Caco-2 (cell line): ENCODE measurements around the gene PMM2. TPM values are rescaled to one million over a fixed set of nuclear protein-coding genes. Genes with fewer than 3 reads are reported as not detected.
A peak's percentile ranks its signal among the peaks of the same experiment; 100 is the strongest.
"Not testable (repeated sequence)": the region's sequence is repeated elsewhere in the genome, so short reads cannot be mapped to it uniquely, and the experiment has no call there.

Experiments used
- Bru-seq: library from RNA; stranded (reverse); fragments of 400-500 nt; gene quantifications from one replicate; lab custom pipeline; 2021; lab: Mats Ljungman, UMichigan
- BruChase-seq, 2 experiments: library from RNA; stranded (reverse); fragments of 400-500 nt; gene quantifications; one replicate each; lab custom pipeline; 2021; lab: Mats Ljungman, UMichigan
- BruUV-seq: library from RNA; stranded (reverse); fragments of 400-500 nt; replicated peaks from 2 replicates; lab custom pipeline; 2021; lab: Mats Ljungman, UMichigan
- CTCF ChIA-PET: fragments of 300-600 bp; sonication (Branson Sonifier 250); formaldehyde crosslinking; loops from one replicate; lab custom pipeline; 2022; ENCODE audit warnings: antibody characterized with exemption; lab: Charles Lee
- POLR2A ChIA-PET: fragments of 300-600 bp; sonication (Branson Sonifier 250); formaldehyde crosslinking; loops from one replicate; lab custom pipeline; 2022; ENCODE audit warnings: antibody characterized with exemption; lab: Charles Lee
- DNase-seq, 2 experiments: peaks; one replicate each; pipeline versions ENCODE4 v3.0.0 to v3.0.0-alpha.2; 2020 to 2022
- H3K27me3 ChIP-seq: replicated peaks from 2 replicates; pipeline ENCODE4 v1.6.0; 2011; ENCODE audit warnings: low read length; ENCODE audit not compliant: control insufficient read depth, insufficient read depth
- H3K36me3 ChIP-seq: 2 replicates; pipeline ENCODE4 v1.5.1; 2011; ENCODE audit warnings: low read length; ENCODE audit not compliant: control insufficient read depth, insufficient read depth
- H3K4me1 ChIP-seq: fragments of 250-450 bp; sonication (Bioruptor Pico); 2 replicates; pipeline ENCODE4 v1.5.1; 2020; ENCODE audit warnings: mild to moderate bottlenecking
- H3K4me3 ChIP-seq: 2 replicates; pipeline ENCODE4 v1.5.1; 2011; ENCODE audit warnings: low read depth, mild to moderate bottlenecking, control low read depth, low read length
- H3K9me3 ChIP-seq: fragments of 250-450 bp; sonication (Bioruptor Pico); 2 replicates; pipeline ENCODE4 v1.5.1; 2020; ENCODE audit warnings: mild to moderate bottlenecking, moderate library complexity
- H3K27ac Mint-ChIP-seq: one replicate; pipeline ENCODE4 v1.8.0; 2022; ENCODE audit warnings: mixed read lengths; ENCODE audit not compliant: unreplicated experiment
- H3K27me3 Mint-ChIP-seq: one replicate; pipeline ENCODE4 v1.8.0; 2022; ENCODE audit warnings: mixed read lengths; ENCODE audit not compliant: insufficient read depth, unreplicated experiment
- H3K36me3 Mint-ChIP-seq: one replicate; pipeline ENCODE4 v1.8.0; 2022; ENCODE audit warnings: mild to moderate bottlenecking, mixed read lengths; ENCODE audit not compliant: insufficient read depth, unreplicated experiment
- H3K4me1 Mint-ChIP-seq: one replicate; pipeline ENCODE4 v1.8.0; 2022; ENCODE audit warnings: low read depth, mixed read lengths; ENCODE audit not compliant: unreplicated experiment
- H3K4me3 Mint-ChIP-seq: one replicate; pipeline ENCODE4 v1.8.0; 2022; ENCODE audit warnings: mild to moderate bottlenecking, moderate library complexity, mixed read lengths; ENCODE audit not compliant: unreplicated experiment
- H3K9me3 Mint-ChIP-seq: one replicate; pipeline ENCODE4 v1.8.0; 2022; ENCODE audit warnings: mixed read lengths; ENCODE audit not compliant: unreplicated experiment
- CTCF ChIP-seq, 2 experiments: fragments of 200-600 bp in 1 of 2; IDR thresholded peaks; 1 replicate in 1 of 2; 2 replicates in 1 of 2; pipeline versions ENCODE4 v1.5.1 to v1.8.0; 2011 to 2022; ENCODE audit warnings: antibody characterized with exemption in 1 of 2, control low read depth in 1 of 2, inconsistent platforms in 1 of 2, low read depth in 1 of 2, low read length in 1 of 2, mild to moderate bottlenecking in 1 of 2, moderate library complexity in 1 of 2; ENCODE audit not compliant: insufficient read depth in 1 of 2, severe bottlenecking in 1 of 2, unreplicated experiment in 1 of 2
- intact Hi-C: fragments of 100-400 bp; cut with micrococcal nuclease; formaldehyde crosslinking; loops from one replicate; pipeline ENCODE4 v1.10.0; 2022; ENCODE audit not compliant: unreplicated experiment
- long read RNA-seq: library from polyadenylated mRNA; stranded (forward); transcript quantifications from one replicate; pipeline ENCODE4 v2.0.0, GENCODE V29; 2022
- total RNA-seq: library from RNA; stranded (reverse); gene quantifications from 2 replicates; pipeline ENCODE4 v1.2.3, GENCODE V29; 2022

PMM2 gene
- total RNA-seq (66.3 and 69.0 TPM in 2 replicates), Bru-seq, nascent RNA (percentile 90 among the genes with signal in this experiment), BruChase-seq, experiment 1, labeled RNA remaining after a 2-hour chase (percentile 89 among the genes with signal in this experiment), BruChase-seq, experiment 2, labeled RNA remaining after a 6-hour chase (percentile 90 among the genes with signal in this experiment)
- long read RNA-seq, full-length matches to known transcripts: 50 of 69 reads
- long read RNA-seq, partial matches to known transcripts: 3 of 69 reads
- long read RNA-seq, other reads (novel, unspliced or antisense): 16 of 69 reads

- Mint-ChIP-seq H3K4me1 (peaks cover 7% of the 10 kb centered on the region), H3K27me3 (no peaks in the 10 kb centered on the region), H3K4me3 (peak within 1 kb of the TSS; percentile 93), H3K27ac (peak within 1 kb of the TSS; percentile 94), H3K9me3 (no peaks in the 10 kb centered on the region), H3K36me3 (peaks cover 27% of the 10 kb centered on the region)
- H3K36me3 ChIP-seq: peaks cover 2% of the 10 kb centered on the region; the same call in 1 of the 2 replicates
- DNase-seq: peak; percentile 94 to 95
- CTCF ChIA-PET: interaction anchor here (0.7 to 1.2 kb wide), 2 partner anchors 83 to 211 kb away, joined by 3 to 4 read pairs; no protein-coding TSS in a partner anchor
- TF ChIP-seq CTCF (IDR thresholded peaks at IDR 0.05; ENCODE audit: insufficient read depth in 1 of 2, low read depth in 1 of 2, low read length in 1 of 2, severe bottlenecking in 1 of 2, unreplicated experiment in 1 of 2): no peak
- H3K4me3 ChIP-seq: peak within 1 kb of the TSS; percentile 96
- intact Hi-C loops: loop anchor here (2.0 to 5.0 kb wide), 4 partner anchors 45 to 225 kb away; partner anchors contain the start of gene CARHSP1
- POLR2A ChIA-PET: interaction anchor here (1.6 kb wide), 1 partner anchor 71 kb away, joined by 9 read pairs; the partner anchor contains the start of gene CARHSP1
- no peaks in the 10 kb centered on the region for H3K27me3 ChIP-seq
- H3K4me1 ChIP-seq: no peaks in the 10 kb centered on the region; the same call in 1 of the 2 replicates
- no TSS peak for BruUV-seq
- H3K9me3 ChIP-seq: no peaks in the 10 kb centered on the region
Measured at GRCh38 chr16:8797364-8798173, at the start of gene PMM2, which contains the start of gene TMEM186. TSS of gene PMM2 (plus strand) at chr16:8797839. CDS start at chr16:8797883, 44 bp downstream. TSS of gene TMEM186 (minus strand) at chr16:8797639. CDS start at chr16:8797614, 25 bp downstream.

GRCh38 chr16:8748944-8749343, 48.7 kb upstream of the PMM2 start:
- H3K4me3 ChIP-seq, POLR2A ChIA-PET, BruUV-seq, intact Hi-C loops, H3K9me3 Mint-ChIP-seq, H3K27ac Mint-ChIP-seq, H3K9me3 ChIP-seq, H3K27me3 Mint-ChIP-seq, H3K36me3 ChIP-seq, H3K4me3 Mint-ChIP-seq, H3K27me3 ChIP-seq, DNase-seq: not testable (repeated sequence)
- H3K4me1 Mint-ChIP-seq: peaks cover 11% of the 10 kb centered on the region
- CTCF ChIA-PET: interaction anchor here (0.6 kb wide), 1 partner anchor 45 kb away, joined by 6 read pairs; no protein-coding TSS in a partner anchor
- H3K36me3 Mint-ChIP-seq: peaks cover 18% of the 10 kb centered on the region
- H3K4me1 ChIP-seq: peaks cover 29% of the 10 kb centered on the region

- H3K4me1 Mint-ChIP-seq: peaks cover 24% of the 10 kb centered on the region
- no peak overlapping the region for H3K4me3 Mint-ChIP-seq
- peak overlapping the region; percentile 83 for H3K27ac Mint-ChIP-seq
- H3K4me3 ChIP-seq: no peak overlapping the region
- ChIA-PET POLR2A (no interaction called here), CTCF (no interaction called here)
- TF ChIP-seq CTCF (IDR thresholded peaks at IDR 0.05; ENCODE audit: insufficient read depth in 1 of 2, low read depth in 1 of 2, low read length in 1 of 2, severe bottlenecking in 1 of 2, unreplicated experiment in 1 of 2): no peak
- peaks cover 28% of the 10 kb centered on the region for H3K36me3 Mint-ChIP-seq
- H3K27me3 ChIP-seq: no peaks in the 10 kb centered on the region
- intact Hi-C loops: loop anchor here (2.0 kb wide), 1 partner anchor 45 kb away; the partner anchor contains the start of genes PMM2 and TMEM186
- peak; percentile 43 to 47 for DNase-seq
- peaks cover 43% of the 10 kb centered on the region for H3K4me1 ChIP-seq
- no TSS peak for BruUV-seq
- H3K9me3 Mint-ChIP-seq: no peaks in the 10 kb centered on the region
- no peaks in the 10 kb centered on the region for H3K9me3 ChIP-seq
- H3K36me3 ChIP-seq: no peaks in the 10 kb centered on the region
- no peaks in the 10 kb centered on the region for H3K27me3 Mint-ChIP-seq
Measured at GRCh38 chr16:8751481-8752311, 45.9 kb upstream of the PMM2 start.
